DND-41 (cell line): Measurements from ENCODE around the gene TBC1D8.

ENCODE experiments used
- CTCF ChIP-seq: IDR thresholded peaks from 2 replicates; pipeline ENCODE4 v1.5.1; 2012; ENCODE audit warnings: borderline replicate concordance, low read length, moderate library complexity, mild to moderate bottlenecking; ENCODE audit not compliant: poor library complexity, severe bottlenecking; ENCODE audit errors: extremely low read depth
- EZH2 ChIP-seq: IDR thresholded peaks from 3 replicates; pipeline ENCODE4 v1.6.1; 2012; ENCODE audit warnings: borderline replicate concordance, low read depth, mild to moderate bottlenecking, moderate library complexity, low read length, inconsistent platforms; ENCODE audit not compliant: severe bottlenecking

- no peak for TF ChIP-seq EZH2
- no peak for TF ChIP-seq CTCF
Measured at GRCh38 chr2:101014264-101014857, 136.8 kb downstream of the TBC1D8 start.
